ENCODE measurements around the gene CSRP2. TPM values are rescaled to one million over a fixed set of nuclear protein-coding genes. Genes with fewer than 3 reads are reported as not detected.

CSRP2 gene
- polyA plus RNA-seq, 1 donor (not counting 4 experiments of a cell fraction or from before 2014, with no cell fraction given): 74.9 TPM

DNA sequence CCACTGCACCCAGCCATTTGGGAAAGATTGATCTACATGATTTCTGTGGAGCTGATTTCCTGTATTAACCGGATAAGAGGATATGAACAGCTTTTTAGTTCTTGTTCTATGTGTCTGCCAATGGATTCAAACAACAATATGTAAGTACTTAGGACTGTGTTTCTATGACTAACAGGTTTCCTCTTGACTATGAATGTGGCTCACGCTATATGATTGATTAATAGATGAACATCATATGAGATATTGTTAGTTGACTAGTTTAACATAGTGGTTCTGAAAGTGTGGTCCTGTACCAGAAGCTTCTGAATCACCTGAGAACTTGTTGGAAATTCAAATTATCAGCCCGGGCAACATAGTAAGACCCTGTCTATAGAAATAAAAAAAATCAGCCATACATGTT, 12.8 kb upstream of the CSRP2 start:
- DNase-seq (ENCODE audit: low read depth, low spot score): no peak
- no peaks in the 10 kb centered on the region for H3K9me1 ChIP-seq (ENCODE audit: control insufficient read depth, extremely low read depth, insufficient read depth, low read length)
- dilution Hi-C loops (cut with MboI; ENCODE audit: extremely low pct_ligation_motif_present, low sequenced_read_pairs): no loop called here
- no peak overlapping the region for H3K4me3 ChIP-seq (ENCODE audit: control insufficient read depth in 2 of 3, extremely low read depth in 1 of 3, insufficient read depth in 2 of 3, low read depth in 1 of 3, low read length in 3 of 3)
- TF ChIP-seq EZH2 (IDR thresholded peaks at IDR 0.05; ENCODE audit: low read length): no peak
- TF ChIP-seq, protein P1, sequence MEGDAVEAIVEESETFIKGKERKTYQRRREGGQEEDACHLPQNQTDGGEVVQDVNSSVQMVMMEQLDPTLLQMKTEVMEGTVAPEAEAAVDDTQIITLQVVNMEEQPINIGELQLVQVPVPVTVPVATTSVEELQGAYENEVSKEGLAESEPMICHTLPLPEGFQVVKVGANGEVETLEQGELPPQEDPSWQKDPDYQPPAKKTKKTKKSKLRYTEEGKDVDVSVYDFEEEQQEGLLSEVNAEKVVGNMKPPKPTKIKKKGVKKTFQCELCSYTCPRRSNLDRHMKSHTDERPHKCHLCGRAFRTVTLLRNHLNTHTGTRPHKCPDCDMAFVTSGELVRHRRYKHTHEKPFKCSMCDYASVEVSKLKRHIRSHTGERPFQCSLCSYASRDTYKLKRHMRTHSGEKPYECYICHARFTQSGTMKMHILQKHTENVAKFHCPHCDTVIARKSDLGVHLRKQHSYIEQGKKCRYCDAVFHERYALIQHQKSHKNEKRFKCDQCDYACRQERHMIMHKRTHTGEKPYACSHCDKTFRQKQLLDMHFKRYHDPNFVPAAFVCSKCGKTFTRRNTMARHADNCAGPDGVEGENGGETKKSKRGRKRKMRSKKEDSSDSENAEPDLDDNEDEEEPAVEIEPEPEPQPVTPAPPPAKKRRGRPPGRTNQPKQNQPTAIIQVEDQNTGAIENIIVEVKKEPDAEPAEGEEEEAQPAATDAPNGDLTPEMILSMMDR (optimal IDR thresholded peaks at IDR 0.05 in 1 of 3, IDR thresholded peaks at IDR 0.05 in 1 of 3, conservative IDR thresholded peaks at IDR 0.05 in 1 of 3; ENCODE audit: extremely low read depth in 1 of 3, insufficient read depth in 2 of 3, low read length in 3 of 3): no peak
- H3K27me3 ChIP-seq (ENCODE audit: control insufficient read depth, extremely low read depth, insufficient read depth, low read length): no peaks in the 10 kb centered on the region
- no peak overlapping the region for H3K4me2 ChIP-seq (ENCODE audit: control insufficient read depth, extremely low read depth, insufficient read depth, low read depth, low read length)
- H3K4me1 ChIP-seq (ENCODE audit: control insufficient read depth, extremely low read depth, insufficient read depth, low read length): peaks cover 9% of the 10 kb centered on the region
- no peaks in the 10 kb centered on the region for H3K79me2 ChIP-seq (ENCODE audit: control insufficient read depth, insufficient read depth, low read length)
- H2AFZ ChIP-seq (ENCODE audit: control insufficient read depth, low read length): no peak overlapping the region
- peak; percentile 17 for FAIRE-seq
- no peaks in the 10 kb centered on the region for H4K20me1 ChIP-seq (ENCODE audit: control insufficient read depth, extremely low read depth, insufficient read depth, low read length)
- no peaks in the 10 kb centered on the region for H3K9me3 ChIP-seq (ENCODE audit: control insufficient read depth, low read depth, low read length)
- H3K36me3 ChIP-seq (ENCODE audit: control insufficient read depth in 2 of 2, extremely low read depth in 1 of 2, insufficient read depth in 2 of 2, low read length in 2 of 2): no peaks in the 10 kb centered on the region
- no peak overlapping the region for H3K9ac ChIP-seq (ENCODE audit: control insufficient read depth, extremely low read depth, insufficient read depth, low read length)
- no peak overlapping the region for H3K27ac ChIP-seq (ENCODE audit: control insufficient read depth, insufficient read depth, low read length)

GRCh38 chr12:76890151-76891143, 11.6 kb upstream of the CSRP2 start:
- Histone ChIP-seq H2AFZ (ENCODE audit: control insufficient read depth, low read length) (no peak overlapping the region), H4K20me1 (ENCODE audit: control insufficient read depth, extremely low read depth, insufficient read depth, low read length) (no peaks in the 10 kb centered on the region), H3K36me3 (ENCODE audit: control insufficient read depth in 2 of 2, extremely low read depth in 1 of 2, insufficient read depth in 2 of 2, low read length in 2 of 2) (no peaks in the 10 kb centered on the region), H3K4me1 (ENCODE audit: control insufficient read depth, extremely low read depth, insufficient read depth, low read length) (peaks cover 9% of the 10 kb centered on the region), H3K9me3 (ENCODE audit: control insufficient read depth, low read depth, low read length) (no peaks in the 10 kb centered on the region), H3K9ac (ENCODE audit: control insufficient read depth, extremely low read depth, insufficient read depth, low read length) (no peak overlapping the region), H3K9me1 (ENCODE audit: control insufficient read depth, extremely low read depth, insufficient read depth, low read length) (no peaks in the 10 kb centered on the region), H3K79me2 (ENCODE audit: control insufficient read depth, insufficient read depth, low read length) (no peaks in the 10 kb centered on the region), H3K27ac (ENCODE audit: control insufficient read depth, insufficient read depth, low read length) (no peak overlapping the region), H3K4me3 (ENCODE audit: control insufficient read depth in 2 of 3, extremely low read depth in 1 of 3, insufficient read depth in 2 of 3, low read depth in 1 of 3, low read length in 3 of 3) (no peak overlapping the region), H3K4me2 (ENCODE audit: control insufficient read depth, extremely low read depth, insufficient read depth, low read depth, low read length) (no peak overlapping the region), H3K27me3 (ENCODE audit: control insufficient read depth, extremely low read depth, insufficient read depth, low read length) (no peaks in the 10 kb centered on the region)
- DNase-seq (ENCODE audit: low read depth, low spot score): no peak
- peak; percentile 61 for FAIRE-seq
- dilution Hi-C loops (cut with MboI; ENCODE audit: extremely low pct_ligation_motif_present, low sequenced_read_pairs): no loop called here
- TF ChIP-seq, protein P1 (optimal IDR thresholded peaks at IDR 0.05 in 1 of 3, IDR thresholded peaks at IDR 0.05 in 1 of 3, conservative IDR thresholded peaks at IDR 0.05 in 1 of 3; ENCODE audit: extremely low read depth in 1 of 3, insufficient read depth in 2 of 3, low read length in 3 of 3): no peak
- no peak for TF ChIP-seq EZH2 (IDR thresholded peaks at IDR 0.05; ENCODE audit: low read length)

Data from keratinocyte (primary cell).